Endodermal cell (in vitro differentiated cells): ENCODE measurements around the gene PLPP7. TPM values are rescaled to one million over a fixed set of nuclear protein-coding genes. Genes with fewer than 3 reads are reported as not detected.
A peak's percentile ranks its signal among the peaks of the same experiment; 100 is the strongest.

ENCODE experiments used
- DNase-seq: peaks from one replicate; pipeline ENCODE4 v3.0.0-alpha.2; 2017
- H3K27ac ChIP-seq: 2 replicates; pipeline ENCODE4 v1.5.1; 2013; ENCODE audit warnings: mild to moderate bottlenecking, low read depth, low read length, moderate library complexity
- H3K27me3 ChIP-seq: 2 replicates; pipeline ENCODE4 v1.6.1; 2013; ENCODE audit warnings: mild to moderate bottlenecking, low read length, moderate library complexity; ENCODE audit not compliant: insufficient read depth, control insufficient read depth, poor library complexity, severe bottlenecking
- H3K36me3 ChIP-seq: 2 replicates; pipeline ENCODE4 v1.7.0; 2013; ENCODE audit warnings: mild to moderate bottlenecking, low read length, moderate library complexity; ENCODE audit not compliant: control insufficient read depth, insufficient read depth
- H3K4me1 ChIP-seq: one replicate; pipeline ENCODE4 v1.7.0; 2013; ENCODE audit warnings: low read length; ENCODE audit not compliant: control insufficient read depth, insufficient read depth
- H3K4me3 ChIP-seq: 2 replicates; pipeline ENCODE4 v1.5.1; 2013; ENCODE audit warnings: mild to moderate bottlenecking, low read length, moderate library complexity
- H3K9ac ChIP-seq: 2 replicates; pipeline ENCODE4 v1.6.1; 2013; ENCODE audit warnings: mild to moderate bottlenecking, low read length, moderate library complexity; ENCODE audit not compliant: poor library complexity, severe bottlenecking; ENCODE audit errors: extremely low read depth
- H3K9me3 ChIP-seq: 2 replicates; pipeline ENCODE4 v1.6.1; 2013; ENCODE audit warnings: mild to moderate bottlenecking, low read length, moderate library complexity; ENCODE audit not compliant: control insufficient read depth
- H3K27ac Mint-ChIP-seq: 2 replicates; pipeline ENCODE4 v1.8.0; 2020; ENCODE audit warnings: mixed read lengths
- H3K27me3 Mint-ChIP-seq: 2 replicates; pipeline ENCODE4 v1.8.0; 2021; ENCODE audit warnings: mild to moderate bottlenecking, mixed read lengths; ENCODE audit not compliant: insufficient read depth
- H3K36me3 Mint-ChIP-seq: 2 replicates; pipeline ENCODE4 v1.8.0; 2020; ENCODE audit warnings: low read depth, mixed read lengths
- H3K4me1 Mint-ChIP-seq: 2 replicates; pipeline ENCODE4 v1.8.0; 2020; ENCODE audit warnings: mixed read lengths
- H3K4me3 Mint-ChIP-seq: 2 replicates; pipeline ENCODE4 v1.8.0; 2020; ENCODE audit warnings: mild to moderate bottlenecking, moderate library complexity, mixed read lengths
- H3K9me3 Mint-ChIP-seq: 2 replicates; pipeline ENCODE4 v1.8.0; 2020; ENCODE audit warnings: mild to moderate bottlenecking, mixed read lengths
- CTCF ChIP-seq: fragments of 200-600 bp; sonication (generic); conservative IDR thresholded peaks from 2 replicates; pipeline ENCODE4 v1.5.0; 2021; ENCODE audit warnings: antibody characterized with exemption, mild to moderate bottlenecking
- WGBS, 2 experiments: methylation state at CpG; one replicate each; pipeline versions ENCODE4 v1.1.5 to v1.1.7; 2013; ENCODE audit warnings: missing lambda C conversion rate in 2 of 2, mixed read lengths in 1 of 2; ENCODE audit not compliant: insufficient coverage in 1 of 2, insufficient read length in 1 of 2; 5-methylcytosine and 5-hydroxymethylcytosine counted together
- total RNA-seq, 2 donors: library from RNA; stranded (reverse); fragmentation: NEBNext Ultra II Directional in 1 of 2; extraction: Animal tissue kit (Norgen Biotek cat#: 25700) in 1 of 2; gene quantifications; 2 replicates in 1 of 2; 3 replicates in 1 of 2; pipeline ENCODE4 v1.2.1, GENCODE V29; 2021

The PLPP7 gene
- total RNA-seq, 2 donors from 2014 or later, result 4.1 to 5.6 TPM

- TF ChIP-seq CTCF, result no peak
- 0 to 1% methylated on average over 6 to 60 of the region's 60 CpGs for WGBS, 2 experiments
- Histone ChIP-seq H3K27me3 (peaks cover 30% of the 10 kb centered on the region), H3K9me3 (no peaks in the 10 kb centered on the region), H3K9ac (no peak overlapping the region), H3K4me1 (no peaks in the 10 kb centered on the region), H3K4me3 (peak overlapping the region; percentile 60), H3K27ac (no peak overlapping the region), H3K36me3 (no peaks in the 10 kb centered on the region)
- Mint-ChIP-seq H3K4me3 (peak overlapping the region; percentile 55), H3K27ac (no peak overlapping the region), H3K9me3 (no peaks in the 10 kb centered on the region), H3K36me3 (no peaks in the 10 kb centered on the region), H3K27me3 (peaks cover 39% of the 10 kb centered on the region), H3K4me1 (peaks cover 16% of the 10 kb centered on the region)
- no peak for DNase-seq
Observed at GRCh38 chr9:131276891-131277286, 12.6 kb upstream of the PLPP7 start.

DNA sequence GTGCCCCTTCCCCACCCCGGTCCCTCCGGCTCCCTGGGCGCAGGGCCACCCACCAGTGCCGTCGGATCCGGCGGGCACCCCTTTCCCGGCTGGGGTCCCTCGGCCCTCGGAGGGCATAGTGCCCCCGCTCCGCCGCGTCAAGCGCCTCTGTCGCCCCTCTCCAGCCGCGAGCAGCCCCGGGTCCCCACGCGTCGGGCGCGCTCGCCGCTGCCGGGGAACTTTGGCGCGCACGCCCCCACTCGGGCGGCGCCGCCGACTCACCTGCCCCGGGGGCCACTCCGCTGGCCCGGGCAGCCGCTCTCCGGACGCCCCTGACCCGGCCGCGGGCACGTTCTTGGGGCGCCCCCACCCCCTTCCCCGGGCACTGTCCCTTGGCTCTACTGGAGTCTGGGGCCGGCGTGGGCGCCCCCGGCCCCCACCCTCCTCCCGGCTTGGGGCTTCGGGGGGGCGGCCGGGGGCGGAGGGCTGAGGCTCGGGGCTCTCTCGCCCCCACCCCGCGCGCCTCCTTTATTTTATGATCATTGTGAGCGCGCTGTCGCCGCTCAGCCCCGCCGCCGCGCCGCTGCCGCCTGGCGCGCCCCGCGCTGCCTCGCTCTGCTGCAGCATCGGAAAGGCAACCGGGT, 12.1 kb upstream of the PLPP7 start:
- TF ChIP-seq CTCF, result no peak
- DNase-seq, result no peak
- peak overlapping the region; percentile 60 for H3K4me3 ChIP-seq
- no peak overlapping the region for H3K27ac ChIP-seq
- Mint-ChIP-seq H3K9me3 (no peaks in the 10 kb centered on the region), H3K4me3 (peak overlapping the region; percentile 55), H3K4me1 (peaks cover 17% of the 10 kb centered on the region), H3K36me3 (no peaks in the 10 kb centered on the region), H3K27ac (no peak overlapping the region), H3K27me3 (peaks cover 44% of the 10 kb centered on the region)
- no peaks in the 10 kb centered on the region for H3K9me3 ChIP-seq
- H3K9ac ChIP-seq, result no peak overlapping the region
- 0% methylated on average over 12 to 78 of the region's 78 CpGs for WGBS, 2 experiments
- H3K27me3 ChIP-seq, result peaks cover 35% of the 10 kb centered on the region
- H3K4me1 ChIP-seq, result no peaks in the 10 kb centered on the region
- no peaks in the 10 kb centered on the region for H3K36me3 ChIP-seq

- peaks cover 37% of the 10 kb centered on the region for H3K27me3 ChIP-seq
- H3K9me3 ChIP-seq, result no peaks in the 10 kb centered on the region
- Mint-ChIP-seq H3K27me3 (peaks cover 47% of the 10 kb centered on the region), H3K27ac (no peak overlapping the region), H3K9me3 (no peaks in the 10 kb centered on the region), H3K4me1 (peaks cover 17% of the 10 kb centered on the region), H3K4me3 (peak overlapping the region; percentile 55), H3K36me3 (no peaks in the 10 kb centered on the region)
- no peaks in the 10 kb centered on the region for H3K36me3 ChIP-seq
- no peak overlapping the region for H3K4me3 ChIP-seq
- no peak overlapping the region for H3K27ac ChIP-seq
- WGBS, 2 experiments, result 13 to 41% methylated on average over 9 to 59 of the region's 59 CpGs
- H3K4me1 ChIP-seq, result no peaks in the 10 kb centered on the region
- peak; percentile 95 for DNase-seq
- no peak overlapping the region for H3K9ac ChIP-seq
- TF ChIP-seq CTCF, result no peak
Observed at GRCh38 chr9:131277910-131278701, 11.4 kb upstream of the PLPP7 start.
